Measurements from ENCODE around the gene ZDHHC9.
A peak's percentile ranks its signal among the peaks of the same experiment; 100 is the strongest.

ZDHHC9 gene

GRCh38 chrX:129786210-129786651 is 57.5 kb downstream of the ZDHHC9 start:
- no peak for DNase-seq (ENCODE audit: low read depth, low spot score)

GRCh38 chrX:129785160-129785947 is 58.3 kb downstream of the ZDHHC9 start:
- no peak for DNase-seq (ENCODE audit: low read depth, low spot score)

GRCh38 chrX:129784371-129784770 is 59.3 kb downstream of the ZDHHC9 start:
- no peak for DNase-seq (ENCODE audit: low read depth, low spot score)

GRCh38 chrX:129783291-129783713 is 60.4 kb downstream of the ZDHHC9 start:
- no peak for DNase-seq (ENCODE audit: low read depth, low spot score)

GRCh38 chrX:129782706-129783105 is 61.0 kb downstream of the ZDHHC9 start:
- DNase-seq (ENCODE audit: low read depth, low spot score): no peak

- no peak for DNase-seq (ENCODE audit: low read depth, low spot score)
These were observed 61.8 kb downstream of the ZDHHC9 start for GRCh38 chrX:129781680-129782495.

- peak; percentile 53 for DNase-seq (ENCODE audit: low read depth, low spot score)
These were observed 62.5 kb downstream of the ZDHHC9 start for GRCh38 chrX:129781134-129781672.

GRCh38 chrX:129780441-129781105 is 63.1 kb downstream of the ZDHHC9 start:
- DNase-seq (ENCODE audit: low read depth, low spot score): no peak

GRCh38 chrX:129779747-129780146 is 63.9 kb downstream of the ZDHHC9 start, which contains the start of gene SASH3:
SASH3 (plus strand) TSS chrX:129779949; CDS start chrX:129780098, 149 bp downstream.
- DNase-seq (ENCODE audit: low read depth, low spot score): no peak

- DNase-seq (ENCODE audit: low read depth, low spot score): no peak
These were observed 64.5 kb downstream of the ZDHHC9 start for GRCh38 chrX:129779086-129779672.

- peak; percentile 24 for DNase-seq (ENCODE audit: low read depth, low spot score)
These were observed 66.3 kb downstream of the ZDHHC9 start for GRCh38 chrX:129777218-129778030.

GRCh38 chrX:129773649-129774458 is 69.8 kb downstream of the ZDHHC9 start:
- DNase-seq (ENCODE audit: low read depth, low spot score): peak; percentile 23

- no peak for DNase-seq (ENCODE audit: low read depth, low spot score)
These were observed 70.8 kb downstream of the ZDHHC9 start for GRCh38 chrX:129772796-129773431.

GRCh38 chrX:129771266-129771995 is 72.3 kb downstream of the ZDHHC9 start:
- no peak for DNase-seq (ENCODE audit: low read depth, low spot score)

GRCh38 chrX:129769467-129770154 is 74.1 kb downstream of the ZDHHC9 start:
- no peak for DNase-seq (ENCODE audit: low read depth, low spot score)

- peak; percentile 21 for DNase-seq (ENCODE audit: low read depth, low spot score)
These were observed 74.9 kb downstream of the ZDHHC9 start for GRCh38 chrX:129768586-129769466.

GRCh38 chrX:129768186-129768585 is 75.5 kb downstream of the ZDHHC9 start:
- DNase-seq (ENCODE audit: low read depth, low spot score): no peak
